Fibroblast of pulmonary artery (primary cell): ENCODE measurements around the gene GFI1.
"Not testable (repeated sequence)": the region's sequence is repeated elsewhere in the genome, so short reads cannot be mapped to it uniquely, and the experiment has no call there.

Source experiments
- DNase-seq: peaks from one replicate; pipeline ENCODE4 v3.0.0-alpha.2; 2010; ENCODE audit warnings: low read depth
- H3K4me3 ChIP-seq: replicated peaks from 2 replicates; pipeline ENCODE4 v1.5.1; 2011; ENCODE audit warnings: low read depth, mild to moderate bottlenecking, control low read depth, low read length, moderate library complexity
- TF ChIP-seq, protein P1 (sequence below): IDR thresholded peaks from 2 replicates; pipeline ENCODE4 v1.5.1; 2011; ENCODE audit warnings: mild to moderate bottlenecking, control low read depth, low read length, inconsistent platforms; ENCODE audit errors: missing control alignments

The GFI1 gene

DNA sequence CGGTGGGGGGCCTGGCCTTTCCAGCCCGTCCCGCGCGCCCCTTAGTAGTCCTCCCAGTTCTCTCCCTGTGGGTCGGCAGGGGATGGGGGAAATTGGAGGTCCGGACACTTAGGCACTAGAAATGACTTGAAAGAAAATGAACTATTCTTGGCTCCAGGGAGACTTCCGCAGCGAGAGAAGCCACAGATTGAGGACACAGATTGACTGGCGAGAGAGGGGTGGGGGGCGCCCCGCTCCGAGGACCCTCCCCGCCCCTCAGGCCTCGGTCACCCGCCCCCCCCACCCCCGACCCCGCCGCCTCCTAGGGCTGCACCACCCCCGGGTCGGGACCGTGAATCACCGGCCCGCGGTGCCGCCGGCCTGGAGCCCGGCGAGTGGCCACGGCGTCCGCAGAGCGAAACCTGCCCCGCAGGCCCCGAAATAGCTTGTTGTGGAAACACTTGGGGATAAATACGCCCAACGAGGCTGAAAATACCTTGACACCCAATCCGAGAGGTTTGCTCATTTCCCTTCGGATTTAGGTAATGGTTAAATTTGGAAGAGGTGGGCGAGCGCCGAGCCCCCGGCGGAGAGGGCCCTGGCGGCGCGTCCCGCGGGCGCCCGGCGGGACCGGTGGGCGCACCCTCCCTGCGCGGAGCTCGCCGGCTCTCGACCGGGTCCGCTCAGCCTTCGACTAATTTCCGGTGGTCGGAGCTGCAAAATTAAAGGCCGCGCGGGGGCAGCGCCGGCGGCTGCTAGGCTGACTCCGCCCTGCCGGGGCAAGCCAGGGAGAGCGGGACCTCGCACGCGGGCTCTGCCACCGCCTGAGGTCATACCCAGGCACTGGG is at the start of gene GFI1:
TSS of gene GFI1 (minus strand) at position 675 of the 827 bp plus-strand sequence. CDS start 3,438 bp downstream, outside the sequence.
- peak within 1 kb of the TSS; percentile 53 for H3K4me3 ChIP-seq
- peak; percentile 17 for DNase-seq
- TF ChIP-seq, protein P1, sequence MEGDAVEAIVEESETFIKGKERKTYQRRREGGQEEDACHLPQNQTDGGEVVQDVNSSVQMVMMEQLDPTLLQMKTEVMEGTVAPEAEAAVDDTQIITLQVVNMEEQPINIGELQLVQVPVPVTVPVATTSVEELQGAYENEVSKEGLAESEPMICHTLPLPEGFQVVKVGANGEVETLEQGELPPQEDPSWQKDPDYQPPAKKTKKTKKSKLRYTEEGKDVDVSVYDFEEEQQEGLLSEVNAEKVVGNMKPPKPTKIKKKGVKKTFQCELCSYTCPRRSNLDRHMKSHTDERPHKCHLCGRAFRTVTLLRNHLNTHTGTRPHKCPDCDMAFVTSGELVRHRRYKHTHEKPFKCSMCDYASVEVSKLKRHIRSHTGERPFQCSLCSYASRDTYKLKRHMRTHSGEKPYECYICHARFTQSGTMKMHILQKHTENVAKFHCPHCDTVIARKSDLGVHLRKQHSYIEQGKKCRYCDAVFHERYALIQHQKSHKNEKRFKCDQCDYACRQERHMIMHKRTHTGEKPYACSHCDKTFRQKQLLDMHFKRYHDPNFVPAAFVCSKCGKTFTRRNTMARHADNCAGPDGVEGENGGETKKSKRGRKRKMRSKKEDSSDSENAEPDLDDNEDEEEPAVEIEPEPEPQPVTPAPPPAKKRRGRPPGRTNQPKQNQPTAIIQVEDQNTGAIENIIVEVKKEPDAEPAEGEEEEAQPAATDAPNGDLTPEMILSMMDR: no peak

- not testable (repeated sequence) for DNase-seq, H3K4me3 ChIP-seq
Observed at GRCh38 chr1:92532371-92532770, 45.6 kb upstream of the GFI1 start.

DNA sequence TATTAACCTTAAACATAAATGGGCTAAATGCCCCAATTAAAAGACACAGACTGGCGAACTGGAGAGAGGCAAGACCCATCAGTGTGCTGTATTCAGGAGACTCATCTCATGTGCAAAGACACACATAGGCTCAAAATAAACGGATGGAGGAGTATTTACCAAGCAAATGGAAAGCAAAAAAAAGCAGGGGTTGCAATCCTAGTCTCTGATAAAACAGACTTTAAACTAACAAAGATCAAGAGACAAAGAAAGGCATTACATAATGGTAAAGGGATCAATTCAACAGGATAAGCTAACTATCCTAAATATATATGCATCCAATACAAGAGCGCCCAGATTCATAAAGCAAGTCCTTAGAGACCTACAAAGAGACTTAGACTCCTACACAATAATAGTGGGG is 45.2 kb upstream of the GFI1 start:
- H3K4me3 ChIP-seq, DNase-seq: not testable (repeated sequence)

GRCh38 chr1:92527670-92528069 is 40.9 kb upstream of the GFI1 start:
- no peak overlapping the region for H3K4me3 ChIP-seq
- no peak for DNase-seq
- TF ChIP-seq, protein P1: no peak

DNA sequence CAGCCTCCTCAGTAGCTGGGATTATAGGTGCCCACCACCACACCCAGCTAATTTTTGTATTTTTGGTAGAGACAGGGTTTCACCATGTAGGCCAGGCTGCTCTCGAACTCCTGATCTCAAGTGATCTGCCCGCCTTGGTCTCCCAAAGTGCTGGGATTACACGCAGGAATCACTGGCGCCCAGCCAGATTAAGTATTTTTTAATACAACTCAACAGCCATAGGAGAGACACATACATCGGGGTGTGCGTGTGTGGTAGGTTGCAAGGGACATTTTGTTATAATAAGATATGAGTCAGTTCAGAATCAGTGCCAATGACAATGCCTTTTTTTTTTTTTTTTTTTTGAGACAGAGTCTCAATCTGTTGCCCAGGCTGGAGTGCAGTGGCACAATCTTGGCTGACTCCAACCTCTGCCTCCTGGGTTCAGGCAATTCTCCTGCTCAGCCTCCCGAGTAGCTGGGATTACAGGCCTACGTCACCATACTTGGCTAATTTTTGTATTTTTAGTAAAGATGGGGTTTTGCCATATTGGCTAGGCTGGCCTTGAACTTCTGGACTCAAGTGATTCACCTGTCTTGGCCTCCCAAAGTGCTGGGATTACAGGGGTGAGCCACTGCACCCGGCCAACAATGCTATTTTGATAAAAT is 38.3 kb upstream of the GFI1 start:
- H3K4me3 ChIP-seq: not testable (repeated sequence)
- DNase-seq: peak; percentile 25

- no peak for DNase-seq
- no peak overlapping the region for H3K4me3 ChIP-seq
- TF ChIP-seq, protein P1: no peak
Observed at GRCh38 chr1:92519043-92519442, 32.3 kb upstream of the GFI1 start.

GRCh38 chr1:92516574-92516973 is 29.8 kb upstream of the GFI1 start:
- TF ChIP-seq, protein P1: no peak
- no peak for DNase-seq
- H3K4me3 ChIP-seq: no peak overlapping the region

DNA sequence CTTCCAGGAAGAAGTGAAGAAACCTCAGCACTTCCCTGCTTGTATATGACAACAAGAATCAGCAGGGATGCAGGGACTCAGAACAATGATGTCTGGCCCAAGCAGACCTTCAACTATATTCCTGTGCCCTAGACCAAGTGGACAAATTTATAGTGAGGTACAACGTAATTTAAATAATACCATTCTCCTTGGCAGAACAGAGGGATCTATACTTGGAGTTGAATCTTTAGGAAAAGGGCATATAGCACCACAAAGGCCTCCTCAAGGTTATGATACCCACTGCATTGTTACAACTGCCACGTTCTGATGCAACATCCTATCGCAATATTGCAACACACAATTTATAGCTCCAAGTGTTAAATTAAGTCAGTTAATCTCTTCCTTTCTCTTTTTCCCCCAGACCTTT is 29.1 kb upstream of the GFI1 start:
- H3K4me3 ChIP-seq: no peak overlapping the region
- TF ChIP-seq, protein P1: no peak
- peak; percentile 36 for DNase-seq
